ENCODE data around the gene DICER1. TPM values are rescaled to one million over a fixed set of nuclear protein-coding genes. Genes with fewer than 3 reads are reported as not detected.
A peak's percentile ranks its signal among the peaks of the same experiment; 100 is the strongest.
"Not testable (repeated sequence)": the region's sequence is repeated elsewhere in the genome, so short reads cannot be mapped to it uniquely, and the experiment has no call there.

Gene DICER1
- total RNA-seq, 2 donors from 2014 or later, result 25.0 to 29.4 TPM

DNA sequence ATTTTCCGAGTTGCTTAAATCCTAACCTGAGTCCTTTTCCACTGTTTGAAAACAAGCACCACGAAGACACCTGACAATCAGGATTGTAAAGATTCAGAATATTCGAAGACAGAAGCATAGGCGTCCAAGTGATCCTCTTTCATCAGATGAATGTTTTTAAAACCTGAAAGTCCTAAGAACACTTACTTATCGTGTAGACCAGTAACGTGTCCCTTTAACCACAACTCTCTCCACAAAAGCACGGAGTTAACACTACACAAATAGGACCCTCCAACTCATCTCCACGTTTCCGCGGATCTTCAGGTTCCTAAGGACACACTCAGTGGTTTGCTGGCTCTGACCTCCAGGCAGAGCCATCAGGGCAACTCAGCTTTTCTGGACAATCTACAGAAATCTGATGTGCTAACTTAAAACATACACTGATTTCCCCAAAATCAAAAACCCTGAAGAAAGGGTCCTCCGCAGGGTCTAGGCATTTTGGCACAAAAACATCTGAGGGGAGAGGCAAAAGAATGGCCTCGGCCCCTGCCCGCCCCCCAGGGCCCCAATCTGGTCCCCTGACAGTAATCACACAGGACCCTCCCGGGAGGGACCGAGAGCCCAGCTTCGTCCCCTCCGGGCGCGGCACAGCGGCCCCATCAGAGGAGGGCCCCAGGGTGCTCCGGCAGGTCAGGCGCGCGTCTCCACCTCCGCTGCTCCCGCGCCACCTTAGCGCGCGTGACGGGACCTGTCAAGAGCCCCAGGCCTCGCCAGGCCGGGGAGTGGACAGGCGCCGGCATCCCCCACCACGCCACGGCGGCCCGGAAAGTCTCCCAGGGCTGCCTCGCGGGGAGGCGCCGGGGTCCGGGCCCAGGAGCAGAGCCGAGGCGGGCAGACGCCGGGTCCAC lies 925 bp downstream of the DICER1 start:
- intact Hi-C loops (cut with DNase I), result no loop called here
- DNase-seq, result peak; percentile 56
- ATAC-seq, result peak; percentile 23 to 34

DNA sequence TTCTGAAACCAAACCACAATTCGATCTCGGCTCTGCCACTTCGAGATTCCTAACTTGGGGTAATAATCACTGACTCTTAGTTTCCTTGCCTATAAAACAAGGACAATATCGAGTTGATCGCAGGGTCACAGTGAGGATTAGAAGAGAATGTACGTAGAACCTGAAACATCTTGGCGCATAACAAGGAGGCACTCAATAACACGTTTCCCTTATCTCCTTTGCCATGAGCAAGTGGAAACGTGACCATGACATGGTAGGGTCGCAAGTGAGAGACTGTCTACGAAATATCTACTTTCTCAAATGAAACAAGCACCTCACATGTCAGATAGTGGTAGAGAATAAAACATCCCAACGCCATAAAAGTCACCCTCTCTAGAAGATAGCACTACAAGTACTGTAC lies 2.3 kb downstream of the DICER1 start:
- ATAC-seq (no peak), DNase-seq (no peak)
- intact Hi-C loops (cut with DNase I), result no loop called here

DNA sequence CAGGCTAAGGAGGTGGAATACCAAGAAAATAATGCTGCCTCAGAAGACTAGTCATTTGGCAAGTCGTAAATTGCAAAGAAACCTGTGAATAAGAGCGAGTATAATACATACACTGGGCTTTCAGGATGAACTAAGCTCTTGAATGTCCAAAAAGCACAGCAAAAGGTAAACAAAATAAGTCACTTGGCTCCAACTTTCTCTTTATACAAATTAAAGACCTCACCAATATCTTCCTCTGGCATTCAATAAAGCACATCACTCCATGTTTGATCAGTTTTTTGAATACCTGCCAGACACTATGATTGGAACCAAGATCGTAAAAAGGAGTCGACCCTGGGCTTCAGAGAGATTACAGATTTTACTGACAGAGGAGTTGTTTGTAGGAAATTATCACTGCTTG lies 3.5 kb downstream of the DICER1 start:
- intact Hi-C loops (cut with DNase I), result no loop called here

DNA sequence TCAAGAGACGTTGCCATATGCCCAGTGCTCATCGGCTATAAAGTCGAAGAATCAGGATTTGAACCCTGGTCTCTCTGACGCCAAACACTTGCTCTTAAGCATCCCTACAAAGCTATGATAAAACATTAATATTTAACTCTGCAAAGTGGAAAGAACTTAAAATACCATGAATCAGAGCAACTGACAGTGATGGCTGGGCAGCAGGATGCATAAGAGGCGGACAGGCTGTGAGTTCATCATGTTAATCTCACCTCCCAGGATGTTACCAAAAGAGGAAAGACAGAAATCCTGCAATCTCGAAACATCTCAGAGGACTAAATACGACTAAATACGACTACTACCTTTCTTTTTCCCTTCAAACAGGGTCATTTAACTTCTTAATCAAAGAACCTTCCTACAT lies 5.8 kb downstream of the DICER1 start:
- intact Hi-C loops (cut with DNase I), result no loop called here
- ATAC-seq, result no peak
- DNase-seq, result no peak

More for the DNA sequence above, 3.5 kb downstream of the DICER1 start:
- ATAC-seq (no peak), DNase-seq (no peak)

DNA sequence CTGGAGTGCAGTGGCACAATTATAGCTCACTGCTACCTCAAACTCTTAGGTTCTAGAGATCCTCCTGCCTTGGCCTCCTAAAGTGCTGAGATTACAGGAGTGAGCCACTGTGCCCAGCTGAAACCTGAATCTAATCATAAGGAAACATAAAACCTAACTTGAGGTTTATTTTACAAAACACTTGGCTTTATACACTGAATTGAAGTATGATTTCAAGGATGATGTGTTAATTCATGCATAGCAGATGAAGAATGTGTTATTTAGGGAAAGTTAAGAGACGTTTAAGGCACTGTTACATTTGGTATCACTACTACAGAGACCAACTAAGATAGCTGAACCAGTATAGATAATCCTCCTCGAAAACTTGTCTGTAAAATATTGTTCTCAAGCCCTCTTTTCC lies 6.4 kb downstream of the DICER1 start:
- no peak for DNase-seq
- ATAC-seq, result no peak
- intact Hi-C loops (cut with DNase I), result no loop called here

DNA sequence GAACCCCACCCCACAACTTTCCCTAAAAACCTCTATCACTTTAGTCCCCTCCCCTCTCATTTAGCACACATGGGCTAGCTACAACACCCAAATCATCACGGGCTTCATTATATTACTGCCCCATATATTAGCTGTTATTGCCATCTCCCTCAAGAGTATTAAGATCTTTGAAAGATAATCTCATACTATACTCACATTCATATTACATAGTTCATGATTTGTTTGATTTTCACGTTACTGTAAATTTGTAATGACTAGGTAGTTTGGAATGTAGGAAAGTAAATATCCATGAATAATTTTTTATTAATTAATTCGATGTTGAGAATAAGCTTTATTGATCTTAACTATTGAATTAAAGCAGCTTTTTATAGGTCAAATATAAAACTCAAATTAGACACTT lies 7.9 kb downstream of the DICER1 start:
- no peak for DNase-seq
- no peak for ATAC-seq
- intact Hi-C loops (cut with DNase I), result no loop called here

DNA sequence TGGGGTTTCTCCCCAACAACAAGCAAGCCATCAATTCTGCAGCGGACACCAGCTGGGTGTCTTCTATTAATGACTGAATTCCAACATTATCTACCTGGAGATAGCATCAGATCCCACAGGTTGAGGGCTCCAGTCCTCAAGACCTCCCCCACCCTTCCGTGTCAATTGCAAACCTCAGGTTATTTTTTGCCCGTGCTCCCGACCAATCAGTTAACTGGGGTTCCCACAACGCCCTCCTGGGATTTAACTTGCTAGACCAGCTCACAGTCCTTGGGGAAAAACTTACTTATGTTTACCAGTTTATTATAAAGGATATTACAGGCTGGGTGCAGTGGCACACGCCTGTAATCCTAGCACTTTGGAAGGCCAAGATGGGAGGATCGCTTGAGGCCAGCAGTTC lies 9.7 kb downstream of the DICER1 start:
- ATAC-seq, result no peak
- no peak for DNase-seq
- intact Hi-C loops (cut with DNase I), result no loop called here

DNA sequence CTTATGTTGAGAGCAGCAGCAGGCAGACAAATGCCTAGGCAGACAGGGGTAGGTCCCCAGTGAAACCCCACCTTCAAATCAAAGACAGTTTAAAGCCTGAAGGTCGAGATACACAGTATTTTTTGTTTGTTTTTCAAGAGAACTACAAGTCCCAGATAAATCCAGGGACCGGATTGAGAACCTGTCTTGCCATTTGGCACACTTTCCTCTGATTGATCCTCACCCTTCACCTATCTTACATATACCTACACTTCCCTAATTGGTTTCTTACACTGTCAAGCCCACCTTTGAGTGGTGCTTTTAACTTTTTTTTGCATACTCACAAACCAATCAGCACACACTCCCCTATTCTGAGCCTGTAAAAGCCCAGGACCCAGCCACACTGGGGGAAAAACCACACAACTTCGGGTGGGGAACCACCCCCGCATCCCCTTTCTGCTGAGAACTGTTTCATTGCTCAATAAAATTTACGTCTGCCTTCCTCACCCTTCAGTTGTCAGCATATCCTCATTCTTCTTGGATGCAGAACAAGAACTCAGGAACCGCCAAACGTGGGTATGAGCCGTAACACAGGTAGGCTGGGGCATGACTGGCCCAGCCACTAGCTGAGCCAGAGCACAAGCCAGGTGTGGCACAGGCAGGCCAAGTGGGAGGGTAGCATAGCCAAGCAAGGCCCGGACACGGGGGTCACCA lies 11.1 kb downstream of the DICER1 start:
- ATAC-seq (peak in 1 of 2 donors; percentile 82), DNase-seq (no peak)
- intact Hi-C loops (cut with DNase I), result no loop called here

DNA sequence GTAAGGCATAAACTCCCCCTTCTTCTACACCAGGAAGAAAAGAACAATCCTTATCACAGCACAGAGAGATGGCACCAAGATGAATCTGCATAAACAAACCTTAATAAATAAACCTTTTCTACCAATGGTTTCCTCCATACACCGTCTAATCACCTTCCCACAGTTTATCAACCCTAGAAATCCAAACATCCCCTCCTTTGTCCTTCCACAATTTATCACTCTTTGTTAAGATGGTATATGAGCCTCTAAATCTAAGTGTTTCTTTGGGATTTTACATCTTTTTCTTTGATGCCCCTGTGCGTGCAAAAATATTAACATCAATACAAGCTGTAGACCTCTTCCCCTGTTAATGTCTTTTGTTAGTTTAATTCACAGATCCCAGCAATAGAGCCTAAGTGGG lies 12.5 kb downstream of the DICER1 start:
- intact Hi-C loops (cut with DNase I), result no loop called here
- DNase-seq (no peak), ATAC-seq (no peak)

DNA sequence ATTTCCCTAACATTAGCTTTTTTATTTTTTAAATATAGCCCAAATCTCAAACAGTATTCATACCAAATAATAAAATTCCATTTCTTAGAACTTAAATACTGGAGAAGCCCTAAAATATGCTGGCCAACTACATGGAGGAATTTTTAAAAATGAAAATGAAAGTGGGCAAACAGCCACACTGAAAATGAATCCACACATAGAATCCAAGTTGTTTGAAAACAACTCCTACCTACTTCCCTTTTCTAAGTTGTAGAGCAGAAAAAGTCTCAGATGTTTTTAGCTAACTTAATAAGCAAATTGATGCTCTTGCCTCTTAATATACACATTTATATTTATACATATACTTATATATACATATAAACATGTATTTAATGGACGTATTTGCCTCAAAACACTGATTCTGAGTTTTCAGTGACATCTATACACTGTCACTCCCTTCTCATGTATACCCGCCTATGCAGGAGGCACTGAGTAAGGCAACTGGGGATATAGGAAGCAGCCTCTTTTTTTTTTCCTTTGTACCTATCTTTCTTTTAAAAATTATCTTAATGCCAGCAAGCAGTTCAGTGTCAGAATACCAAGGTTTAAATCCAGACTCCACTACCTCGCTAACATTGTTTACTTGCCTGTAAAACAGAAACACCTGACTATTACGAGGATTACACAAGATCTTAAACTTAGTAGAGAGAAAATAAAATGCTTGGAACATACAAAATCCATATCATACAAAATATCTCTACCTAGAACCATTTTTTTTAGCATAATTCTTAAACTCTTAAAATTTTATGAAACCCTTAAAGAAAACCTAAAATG lies 13.3 kb downstream of the DICER1 start:
- ATAC-seq (peak; percentile 15 to 50), DNase-seq (no peak)
- intact Hi-C loops (cut with DNase I), result no loop called here

DNA sequence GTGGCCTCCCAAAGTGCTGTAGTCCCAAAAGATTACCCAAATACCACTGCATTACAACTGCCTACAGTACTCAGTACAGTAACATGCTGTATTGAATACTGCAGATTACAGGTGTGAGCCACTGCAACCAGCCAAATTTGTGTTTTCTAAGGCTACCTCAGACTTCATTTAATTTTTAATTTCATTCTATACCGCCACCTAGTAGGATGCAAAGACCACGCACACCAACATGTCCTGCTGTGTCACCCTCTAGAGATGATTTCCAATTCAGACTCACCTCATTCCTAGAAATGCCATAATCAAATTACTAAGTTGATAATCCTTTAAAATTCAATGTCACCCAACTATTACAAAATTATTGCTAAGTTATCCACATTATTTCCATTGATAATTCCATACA lies 15.1 kb downstream of the DICER1 start:
- intact Hi-C loops (cut with DNase I), result no loop called here
- ATAC-seq (no peak), DNase-seq (no peak)

DNA sequence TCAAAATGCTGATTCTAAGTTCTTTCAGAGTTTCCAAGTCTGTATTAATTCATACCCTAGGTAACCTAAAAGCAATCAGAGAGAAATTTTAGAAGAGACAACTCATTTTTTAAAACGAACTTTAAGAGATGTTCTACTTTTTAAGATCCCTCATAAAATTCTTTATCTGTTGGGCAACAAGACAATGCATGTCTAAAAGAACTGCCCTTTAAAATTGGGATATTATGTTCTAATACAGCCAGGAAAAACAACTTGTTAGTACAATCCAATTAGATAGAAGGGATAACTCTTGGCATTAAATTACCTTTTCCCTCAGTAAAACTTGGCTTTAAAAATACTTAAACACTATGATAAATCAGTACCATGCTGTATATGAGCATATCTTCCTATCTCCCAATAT lies 15.6 kb downstream of the DICER1 start:
- no peak for DNase-seq
- intact Hi-C loops (cut with DNase I), result no loop called here
- ATAC-seq, result no peak

DNA sequence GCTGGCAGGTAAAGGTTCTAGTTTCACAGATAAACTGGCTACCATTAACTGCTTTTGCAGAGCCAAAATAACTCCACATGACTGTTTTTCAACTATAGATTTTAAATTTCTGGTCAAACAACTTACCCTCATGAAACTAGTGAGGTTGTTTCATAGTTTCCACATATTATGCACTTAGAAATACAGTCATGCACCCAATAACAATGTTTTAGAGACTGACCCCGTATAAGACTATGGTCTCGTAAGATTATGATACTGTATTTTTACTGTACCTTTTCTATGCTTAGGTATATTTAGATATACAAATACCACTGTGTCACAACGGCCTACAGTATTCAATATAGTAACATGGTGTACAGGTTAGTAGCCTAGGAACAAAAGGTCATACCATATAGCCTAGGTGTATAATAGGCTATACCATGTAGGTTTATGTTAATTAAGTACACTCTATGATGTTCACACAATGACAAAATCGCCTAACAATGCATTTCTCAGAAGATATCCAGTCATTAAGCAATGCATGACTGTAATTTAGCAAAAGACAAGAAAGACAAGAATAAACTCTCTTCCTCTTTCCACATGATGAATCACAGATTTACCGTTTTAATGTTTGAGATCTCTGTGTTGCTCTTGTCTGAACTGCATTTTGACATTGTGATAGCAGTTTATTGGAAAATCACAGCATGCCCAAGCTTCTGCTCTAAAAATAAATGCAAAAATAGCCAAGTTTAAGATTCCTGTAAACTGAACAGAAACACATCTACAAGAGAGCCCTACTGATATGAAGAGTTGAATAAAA lies 17.1 kb downstream of the DICER1 start:
- ATAC-seq (peak in 1 of 2 donors; percentile 60), DNase-seq (no peak)
- intact Hi-C loops (cut with DNase I), result no loop called here

DNA sequence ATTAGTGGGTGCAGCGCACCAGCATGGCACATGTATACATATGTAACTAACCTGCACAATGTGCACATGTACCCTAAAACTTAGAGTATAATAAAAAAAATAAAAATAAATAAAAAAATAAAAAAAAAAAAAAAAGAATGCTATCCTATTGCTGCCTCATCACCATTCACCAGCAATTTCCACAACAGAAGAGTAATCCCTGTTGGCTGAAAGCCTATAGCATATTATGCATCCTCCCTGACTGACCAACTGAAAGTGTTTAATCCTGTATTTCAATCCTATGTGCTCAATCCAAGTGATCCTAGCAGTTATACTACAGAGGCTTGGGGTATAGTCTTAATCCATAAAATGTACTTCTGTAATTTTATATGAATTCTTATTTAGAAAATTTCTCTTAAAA lies 18.5 kb downstream of the DICER1 start:
- ATAC-seq (no peak), DNase-seq (no peak)
- intact Hi-C loops (cut with DNase I), result no loop called here

DNA sequence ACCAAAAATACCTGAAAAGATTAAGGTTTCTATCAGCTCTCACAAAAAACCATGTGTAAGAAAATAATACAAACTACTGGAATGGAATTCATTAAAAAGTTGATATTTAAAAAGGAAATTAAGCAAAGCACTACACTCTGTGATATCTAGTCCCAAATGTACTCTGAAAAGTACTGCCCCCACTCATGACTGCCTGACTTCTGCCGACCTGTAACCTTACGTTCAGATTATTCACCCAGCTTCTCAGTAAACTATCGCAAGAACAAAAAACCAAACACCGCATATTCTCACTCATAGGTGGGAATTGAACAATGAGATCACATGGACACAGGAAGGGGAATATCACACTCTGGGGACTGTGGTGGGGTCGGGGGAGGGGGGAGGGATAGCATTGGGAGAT lies 18.9 kb downstream of the DICER1 start:
- DNase-seq; intact Hi-C loops (cut with DNase I); ATAC-seq: not testable (repeated sequence)

DNA sequence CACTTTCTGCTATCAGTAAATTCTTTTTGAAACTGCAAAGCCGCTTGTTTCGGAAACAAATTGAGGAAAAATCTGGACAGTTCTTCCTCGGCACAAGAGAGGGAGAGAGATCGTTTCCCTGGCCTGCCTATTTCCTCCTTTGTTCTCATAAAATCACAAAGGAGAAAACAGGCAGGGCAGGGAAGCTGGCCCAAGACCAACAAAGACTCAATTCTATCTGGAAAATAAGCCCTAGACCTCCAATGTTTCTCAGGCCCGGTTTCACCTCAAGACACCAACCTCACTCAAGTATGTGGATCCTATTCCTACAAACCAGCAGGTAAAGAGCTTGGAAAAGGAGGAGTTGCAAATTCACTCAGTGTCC lies 19.5 kb downstream of the DICER1 start:
- peak; percentile 29 for DNase-seq
- ATAC-seq, result no peak
- intact Hi-C loops (cut with DNase I), result no loop called here

DNA sequence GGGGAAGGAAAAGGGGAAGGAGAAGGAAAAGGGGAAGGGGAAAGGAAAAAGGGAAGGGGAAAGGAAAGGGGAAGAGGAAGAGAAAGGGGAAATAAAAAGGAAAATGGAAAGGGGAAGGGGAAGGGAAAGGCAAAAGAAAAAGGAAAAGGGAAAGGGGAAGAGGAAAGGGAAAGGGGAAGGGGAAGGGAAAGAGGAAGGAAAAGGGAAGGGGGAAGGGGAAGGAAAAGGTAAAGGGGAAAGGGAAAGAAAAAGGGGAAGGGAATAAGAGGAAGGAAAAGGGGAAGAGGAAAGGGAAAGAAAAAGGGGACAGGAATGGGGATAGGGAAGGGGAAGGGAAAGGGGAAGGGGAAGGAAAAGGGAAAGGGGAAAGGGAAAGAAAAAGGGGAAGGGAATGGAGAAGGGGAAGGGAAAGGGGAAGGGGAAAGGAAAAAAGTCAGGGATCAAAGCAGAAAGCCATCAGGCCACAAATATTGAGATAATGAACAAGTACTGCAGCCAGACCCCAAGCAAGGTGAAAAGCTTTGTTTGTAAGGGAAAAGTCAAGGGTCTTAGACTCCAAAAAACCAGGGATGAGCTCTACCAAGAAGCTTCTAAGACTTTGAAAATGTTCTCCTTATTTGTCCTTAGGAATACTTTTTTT lies 20.0 kb downstream of the DICER1 start:
- intact Hi-C loops (cut with DNase I), result no loop called here
- DNase-seq, result no peak

DNA sequence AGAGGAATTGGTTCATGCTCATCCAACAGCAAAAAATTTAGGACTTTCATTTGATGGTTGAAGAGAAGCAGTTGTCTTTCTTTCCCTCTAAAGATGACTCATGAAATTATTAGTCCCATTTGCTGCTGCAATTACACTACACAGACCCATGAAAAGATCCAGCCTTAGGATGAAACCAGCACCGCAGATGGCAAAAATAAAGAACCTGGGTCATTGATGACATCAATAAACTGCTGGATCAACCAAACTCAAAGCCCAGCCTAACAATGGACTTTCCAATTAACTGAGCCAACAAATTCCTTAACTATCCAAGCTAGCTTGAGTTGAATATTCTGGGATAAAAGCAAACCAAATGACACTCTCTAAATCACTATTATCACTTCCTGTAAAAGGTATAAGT lies 20.7 kb downstream of the DICER1 start:
- ATAC-seq, result no peak
- intact Hi-C loops (cut with DNase I), result no loop called here

More for the DNA sequence above, 20.0 kb downstream of the DICER1 start:
- ATAC-seq, result no peak

More for the DNA sequence above, 20.7 kb downstream of the DICER1 start:
- no peak for DNase-seq
